ENCODE measurements around the gene GJA3. TPM values are rescaled to one million over a fixed set of nuclear protein-coding genes. Genes with fewer than 3 reads are reported as not detected.

Gene GJA3
- total RNA-seq, 4 donors from 2014 or later: not detected

DNA sequence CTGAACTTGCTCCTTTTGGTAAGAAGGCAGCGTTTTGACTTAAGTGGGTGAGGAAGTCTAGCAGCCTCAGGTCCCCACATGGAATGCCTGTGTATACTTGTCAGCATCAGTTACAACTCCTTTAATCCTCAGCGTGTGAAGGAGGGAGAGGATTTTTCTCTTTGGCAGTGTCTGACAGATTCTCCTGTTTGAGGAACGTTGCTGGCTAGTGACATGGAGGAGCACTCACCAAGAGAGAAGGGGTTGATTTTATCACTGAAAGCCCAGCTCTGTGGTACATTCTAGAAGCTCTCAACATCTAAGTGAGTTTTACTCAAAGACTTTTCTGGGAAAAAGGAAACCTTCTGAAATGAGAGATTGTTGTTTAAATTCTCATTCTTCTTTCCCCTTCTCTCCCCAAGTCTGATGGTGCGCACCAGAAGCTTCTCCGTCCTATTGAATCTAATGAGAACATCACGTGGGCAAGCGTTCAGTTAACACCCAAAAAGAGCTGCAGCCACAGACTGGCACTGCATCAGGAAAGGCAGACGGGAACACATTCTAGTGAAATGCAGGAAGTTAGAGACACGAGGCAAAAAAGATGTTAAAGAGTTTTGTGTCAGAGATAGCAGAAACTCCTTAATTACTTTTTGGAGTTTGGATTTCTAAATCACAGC, 58.2 kb downstream of the GJA3 start:
- peaks cover 0 to 22% (median 5%) of the 10 kb centered on the region in 3 donors for H3K27me3 ChIP-seq
- ATAC-seq (no peak), DNase-seq (no peak)
- no peaks in the 10 kb centered on the region for H3K9me3 ChIP-seq
- TF ChIP-seq, protein P1, sequence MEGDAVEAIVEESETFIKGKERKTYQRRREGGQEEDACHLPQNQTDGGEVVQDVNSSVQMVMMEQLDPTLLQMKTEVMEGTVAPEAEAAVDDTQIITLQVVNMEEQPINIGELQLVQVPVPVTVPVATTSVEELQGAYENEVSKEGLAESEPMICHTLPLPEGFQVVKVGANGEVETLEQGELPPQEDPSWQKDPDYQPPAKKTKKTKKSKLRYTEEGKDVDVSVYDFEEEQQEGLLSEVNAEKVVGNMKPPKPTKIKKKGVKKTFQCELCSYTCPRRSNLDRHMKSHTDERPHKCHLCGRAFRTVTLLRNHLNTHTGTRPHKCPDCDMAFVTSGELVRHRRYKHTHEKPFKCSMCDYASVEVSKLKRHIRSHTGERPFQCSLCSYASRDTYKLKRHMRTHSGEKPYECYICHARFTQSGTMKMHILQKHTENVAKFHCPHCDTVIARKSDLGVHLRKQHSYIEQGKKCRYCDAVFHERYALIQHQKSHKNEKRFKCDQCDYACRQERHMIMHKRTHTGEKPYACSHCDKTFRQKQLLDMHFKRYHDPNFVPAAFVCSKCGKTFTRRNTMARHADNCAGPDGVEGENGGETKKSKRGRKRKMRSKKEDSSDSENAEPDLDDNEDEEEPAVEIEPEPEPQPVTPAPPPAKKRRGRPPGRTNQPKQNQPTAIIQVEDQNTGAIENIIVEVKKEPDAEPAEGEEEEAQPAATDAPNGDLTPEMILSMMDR (IDR thresholded peaks at IDR 0.05 in 4 of 5, conservative IDR thresholded peaks at IDR 0.05 in 1 of 5): no peak
- TF ChIP-seq POLR2A (IDR thresholded peaks at IDR 0.05): no peak
- H3K27ac ChIP-seq: no peak overlapping the region
- H3K4me1 ChIP-seq: no peaks in the 10 kb centered on the region
- no peak overlapping the region for H3K4me3 ChIP-seq
- in situ Hi-C loops (cut with MboI; ENCODE audit: low sequenced_read_pairs in 4 of 4): no loop called here
- H3K36me3 ChIP-seq: no peaks in the 10 kb centered on the region
- intact Hi-C loops (cut with DNase I; ENCODE audit: low total_unique reads): no loop called here

DNA sequence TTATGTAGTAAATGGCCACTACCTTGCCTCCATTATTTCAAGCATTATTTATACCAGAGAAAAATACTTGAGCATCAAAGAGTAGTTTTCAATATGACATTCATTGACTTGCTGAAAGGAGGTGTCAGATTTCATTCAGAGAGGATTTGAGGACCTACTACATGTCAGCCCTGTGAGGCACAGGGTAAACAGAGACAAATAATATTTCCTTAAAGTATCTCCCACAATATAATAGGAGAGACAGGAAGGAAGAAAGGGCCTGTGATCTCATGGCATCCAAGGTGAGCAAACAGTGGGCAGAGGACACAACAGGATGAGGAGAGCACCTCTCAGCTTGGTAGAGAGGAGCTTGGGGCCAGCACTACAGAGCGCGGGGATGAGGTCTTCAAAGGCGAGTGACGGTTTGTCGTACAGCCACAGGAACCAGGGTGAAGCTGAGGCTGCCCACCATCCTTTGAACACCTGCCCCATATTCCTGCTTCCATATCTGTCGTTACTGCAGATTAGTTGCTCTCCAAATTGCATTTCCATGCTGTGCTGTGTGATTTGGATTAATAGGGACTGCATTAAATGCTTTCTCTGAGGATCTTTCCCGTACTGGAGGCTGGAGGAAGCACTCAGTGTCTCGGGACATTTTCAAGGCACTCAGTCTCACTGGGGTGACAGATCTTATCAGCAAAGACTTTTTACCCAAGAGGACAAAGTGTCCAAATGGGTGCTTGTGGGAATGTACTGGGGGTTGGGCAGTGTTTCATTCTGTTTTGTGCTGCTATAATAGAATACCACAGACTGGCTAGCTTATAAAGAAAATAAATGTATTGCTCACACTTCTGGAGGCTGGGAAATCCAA, 59.2 kb downstream of the GJA3 start:
- DNase-seq (no peak), ATAC-seq (no peak)
- intact Hi-C loops (cut with DNase I; ENCODE audit: low total_unique reads): no loop called here
- in situ Hi-C loops (cut with MboI; ENCODE audit: low sequenced_read_pairs in 4 of 4): no loop called here
- H3K4me1 ChIP-seq: no peaks in the 10 kb centered on the region
- TF ChIP-seq, protein P1 (IDR thresholded peaks at IDR 0.05 in 4 of 5, conservative IDR thresholded peaks at IDR 0.05 in 1 of 5): no peak
- no peak for TF ChIP-seq POLR2A (IDR thresholded peaks at IDR 0.05)
- H3K27ac ChIP-seq: no peak overlapping the region
- H3K9me3 ChIP-seq: no peaks in the 10 kb centered on the region
- H3K27me3 ChIP-seq: peaks cover 0 to 27% (median 13%) of the 10 kb centered on the region in 3 donors
- no peak overlapping the region for H3K4me3 ChIP-seq
- H3K36me3 ChIP-seq: no peaks in the 10 kb centered on the region

DNA sequence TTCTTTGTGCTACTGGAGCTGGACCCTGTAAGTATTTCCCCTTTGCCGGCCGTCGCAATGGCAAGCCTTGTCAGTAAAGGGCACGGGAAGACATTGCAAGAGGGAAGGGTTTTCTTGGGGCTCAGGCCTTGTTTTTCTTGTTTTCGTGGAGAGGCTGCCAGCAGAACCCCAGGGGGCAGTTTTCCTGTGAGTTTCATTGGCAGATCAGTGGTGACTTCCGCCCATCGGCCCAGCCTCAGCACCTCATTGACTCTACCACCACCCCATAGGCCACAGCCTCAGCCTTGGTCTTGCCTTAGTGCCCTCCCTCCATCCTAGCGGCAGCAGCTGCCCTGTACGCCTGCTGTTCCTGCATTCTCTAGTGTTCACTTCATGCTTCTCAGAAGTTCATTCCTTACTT, 61.5 kb downstream of the GJA3 start:
- ATAC-seq (no peak), DNase-seq (no peak)
- H3K27ac ChIP-seq: no peak overlapping the region
- H3K27me3 ChIP-seq: peaks cover 0 to 27% (median 21%) of the 10 kb centered on the region in 3 donors
- in situ Hi-C loops (cut with MboI; ENCODE audit: low sequenced_read_pairs in 4 of 4) (no loop called here), intact Hi-C loops (cut with DNase I; ENCODE audit: low total_unique reads) (no loop called here)
- no peak for TF ChIP-seq POLR2A (IDR thresholded peaks at IDR 0.05)
- TF ChIP-seq, protein P1 (IDR thresholded peaks at IDR 0.05 in 4 of 5, conservative IDR thresholded peaks at IDR 0.05 in 1 of 5): no peak
- no peaks in the 10 kb centered on the region for H3K36me3 ChIP-seq
- no peak overlapping the region for H3K4me3 ChIP-seq
- no peaks in the 10 kb centered on the region for H3K4me1 ChIP-seq
- H3K9me3 ChIP-seq: no peaks in the 10 kb centered on the region

DNA sequence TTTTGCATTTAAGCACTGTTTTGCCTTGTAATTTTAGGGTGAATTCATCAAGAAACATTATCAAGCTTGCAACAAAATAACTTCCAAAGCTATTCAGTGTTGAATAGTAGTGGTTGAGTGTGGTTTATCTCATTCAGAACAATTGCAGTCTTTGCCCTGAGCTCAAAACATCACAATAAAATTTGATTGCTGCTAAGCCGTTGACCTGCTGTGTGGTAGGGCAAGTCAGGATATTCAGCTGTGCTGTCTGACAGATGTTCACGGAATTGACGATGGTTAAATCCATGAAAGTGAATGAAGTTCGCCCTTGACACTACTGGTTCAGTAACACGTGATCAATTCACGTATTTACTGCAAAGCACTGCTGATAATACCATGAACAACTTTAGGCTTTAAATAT, 66.9 kb downstream of the GJA3 start:
- no peaks in the 10 kb centered on the region for H3K9me3 ChIP-seq

More for the DNA sequence above, 66.9 kb downstream of the GJA3 start:
- no peak overlapping the region for H3K27ac ChIP-seq
- in situ Hi-C loops (cut with MboI; ENCODE audit: low sequenced_read_pairs in 4 of 4) (no loop called here), intact Hi-C loops (cut with DNase I; ENCODE audit: low total_unique reads) (no loop called here)
- TF ChIP-seq, protein P1 (IDR thresholded peaks at IDR 0.05 in 4 of 5, conservative IDR thresholded peaks at IDR 0.05 in 1 of 5): no peak
- no peak for TF ChIP-seq POLR2A (IDR thresholded peaks at IDR 0.05)
- DNase-seq: no peak
- no peaks in the 10 kb centered on the region for H3K4me1 ChIP-seq
- no peak for ATAC-seq
- H3K36me3 ChIP-seq: no peaks in the 10 kb centered on the region
- no peak overlapping the region for H3K4me3 ChIP-seq
- H3K27me3 ChIP-seq: peaks cover 0 to 21% (median 13%) of the 10 kb centered on the region in 3 donors
